HL-60 (cell line): ENCODE measurements around the gene TPK1.

Experiments
- CTCF ChIP-seq: IDR thresholded peaks from one replicate; pipeline ENCODE4 v1.5.1; 2011; ENCODE audit warnings: low read length, control low read depth, inconsistent platforms; ENCODE audit not compliant: insufficient read depth
- GABPA ChIP-seq: IDR thresholded peaks from 2 replicates; pipeline ENCODE4 v1.6.1; 2012; ENCODE audit warnings: low read depth
- POLR2AphosphoS5 ChIP-seq: IDR thresholded peaks from 2 replicates; pipeline ENCODE4 v1.6.1; 2012; ENCODE audit warnings: low read depth

GRCh38 chr7:144736880-144737493 lies 98.9 kb downstream of the TPK1 start:
- TF ChIP-seq GABPA = no peak
- TF ChIP-seq POLR2AphosphoS5 = no peak
- no peak for TF ChIP-seq CTCF
